Colonic mucosa (tissue), 4 donors: ENCODE results near the gene INPP5A. TPM values are rescaled to one million over a fixed set of nuclear protein-coding genes. Genes with fewer than 3 reads are reported as not detected.

Source experiments
- DNase-seq: peaks from one replicate; pipeline ENCODE4 v3.0.0-alpha.2; 2020
- H3K27ac ChIP-seq: fragments of 200-600 bp; one replicate; pipeline ENCODE4 v1.8.0; 2021
- H3K27me3 ChIP-seq: fragments of 200-600 bp; one replicate; pipeline ENCODE4 v1.8.0; 2021
- H3K36me3 ChIP-seq: fragments of 200-600 bp; one replicate; pipeline ENCODE4 v1.8.0; 2021
- H3K4me1 ChIP-seq: fragments of 200-600 bp; one replicate; pipeline ENCODE4 v1.8.0; 2021; ENCODE audit warnings: mild to moderate bottlenecking
- H3K4me3 ChIP-seq: fragments of 200-600 bp; one replicate; pipeline ENCODE4 v1.8.0; 2021
- H3K9ac ChIP-seq, 2 donors: one replicate each; pipeline ENCODE4 v1.7.0; 2013; ENCODE audit warnings: control low read depth in 2 of 2, low read depth in 2 of 2, low read length in 2 of 2
- H3K9me3 ChIP-seq: fragments of 200-600 bp; one replicate; pipeline ENCODE4 v1.8.0; 2021
- intact Hi-C: fragments of 100-400 bp; cut with DNase I; formaldehyde crosslinking; loops from one replicate; pipeline ENCODE4 v1.14.1; 2022
- total RNA-seq, 2 donors: library from RNA; stranded (reverse); fragmentation: NEBNext Ultra II Directional in 1 of 2; extraction: Animal tissue kit (Norgen Biotek cat#: 25700) in 1 of 2; gene quantifications; one replicate each; pipeline ENCODE4 v1.2.1, GENCODE V29; 2021
- TF ChIP-seq, protein P1 (sequence below): fragments of 200-600 bp; IDR thresholded peaks from one replicate; pipeline ENCODE4 v1.8.0; 2022; ENCODE audit warnings: antibody characterized with exemption, mild to moderate bottlenecking
- donor health status: healthy.
- donor health status: DM: no; HTN: no; CAD: no.
- donor health status: DM: no; HTN: no; CAD: no.

The INPP5A gene
- total RNA-seq, 2 donors from 2014 or later = 29.9 to 41.5 TPM

GRCh38 chr10:132645630-132646442, 108.2 kb downstream of the INPP5A start:
- no peak overlapping the region for H3K4me3 ChIP-seq
- intact Hi-C loops = loop anchor here (10.0 kb wide), 1 partner anchor 421 kb away; no protein-coding TSS in a partner anchor
- no peak overlapping the region for H3K9ac ChIP-seq
- H3K36me3 ChIP-seq = no peaks in the 10 kb centered on the region
- no peaks in the 10 kb centered on the region for H3K9me3 ChIP-seq
- TF ChIP-seq, protein P1, sequence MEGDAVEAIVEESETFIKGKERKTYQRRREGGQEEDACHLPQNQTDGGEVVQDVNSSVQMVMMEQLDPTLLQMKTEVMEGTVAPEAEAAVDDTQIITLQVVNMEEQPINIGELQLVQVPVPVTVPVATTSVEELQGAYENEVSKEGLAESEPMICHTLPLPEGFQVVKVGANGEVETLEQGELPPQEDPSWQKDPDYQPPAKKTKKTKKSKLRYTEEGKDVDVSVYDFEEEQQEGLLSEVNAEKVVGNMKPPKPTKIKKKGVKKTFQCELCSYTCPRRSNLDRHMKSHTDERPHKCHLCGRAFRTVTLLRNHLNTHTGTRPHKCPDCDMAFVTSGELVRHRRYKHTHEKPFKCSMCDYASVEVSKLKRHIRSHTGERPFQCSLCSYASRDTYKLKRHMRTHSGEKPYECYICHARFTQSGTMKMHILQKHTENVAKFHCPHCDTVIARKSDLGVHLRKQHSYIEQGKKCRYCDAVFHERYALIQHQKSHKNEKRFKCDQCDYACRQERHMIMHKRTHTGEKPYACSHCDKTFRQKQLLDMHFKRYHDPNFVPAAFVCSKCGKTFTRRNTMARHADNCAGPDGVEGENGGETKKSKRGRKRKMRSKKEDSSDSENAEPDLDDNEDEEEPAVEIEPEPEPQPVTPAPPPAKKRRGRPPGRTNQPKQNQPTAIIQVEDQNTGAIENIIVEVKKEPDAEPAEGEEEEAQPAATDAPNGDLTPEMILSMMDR = no peak
- no peak overlapping the region for H3K27ac ChIP-seq
- peaks cover 6% of the 10 kb centered on the region for H3K4me1 ChIP-seq
- no peak for DNase-seq
- no peaks in the 10 kb centered on the region for H3K27me3 ChIP-seq

GRCh38 chr10:132646443-132647097, 109.0 kb downstream of the INPP5A start:
- no peak overlapping the region for H3K27ac ChIP-seq
- intact Hi-C loops = loop anchor here (10.0 kb wide), 1 partner anchor 422 kb away; no protein-coding TSS in a partner anchor

GRCh38 chr10:132647424-132647823, 109.8 kb downstream of the INPP5A start:
- DNase-seq = no peak
- no peaks in the 10 kb centered on the region for H3K9me3 ChIP-seq
- intact Hi-C loops = loop anchor here (10.0 kb wide), 1 partner anchor 423 kb away; no protein-coding TSS in a partner anchor
- no peak overlapping the region for H3K4me3 ChIP-seq
- no peaks in the 10 kb centered on the region for H3K27me3 ChIP-seq
- no peaks in the 10 kb centered on the region for H3K4me1 ChIP-seq
- H3K36me3 ChIP-seq = no peaks in the 10 kb centered on the region
- no peak overlapping the region for H3K9ac ChIP-seq
- H3K27ac ChIP-seq = no peak overlapping the region
- TF ChIP-seq, protein P1 = no peak

More at GRCh38 chr10:132646443-132647097, 109.0 kb downstream of the INPP5A start:
- Histone ChIP-seq H3K27me3 (no peaks in the 10 kb centered on the region), H3K9me3 (no peaks in the 10 kb centered on the region), H3K4me1 (peaks cover 3% of the 10 kb centered on the region), H3K9ac (no peak overlapping the region), H3K36me3 (no peaks in the 10 kb centered on the region), H3K4me3 (no peak overlapping the region)
- DNase-seq = no peak
- TF ChIP-seq, protein P1 = no peak

GRCh38 chr10:132648072-132648850, 110.7 kb downstream of the INPP5A start:
- no peak for DNase-seq
- H3K9me3 ChIP-seq = no peaks in the 10 kb centered on the region
- no peaks in the 10 kb centered on the region for H3K4me1 ChIP-seq
- H3K27me3 ChIP-seq = no peaks in the 10 kb centered on the region
- no peak overlapping the region for H3K9ac ChIP-seq
- H3K4me3 ChIP-seq = no peak overlapping the region
- intact Hi-C loops = loop anchor here (10.0 kb wide), 1 partner anchor 423 kb away; no protein-coding TSS in a partner anchor
- H3K36me3 ChIP-seq = no peaks in the 10 kb centered on the region
- H3K27ac ChIP-seq = no peak overlapping the region
- TF ChIP-seq, protein P1 = no peak
